Activated T-cell treated with anti-CD3 and anti-CD28 coated beads, Interleukin-2, amount 50 U/mL, for 24 hours (primary cell): ENCODE data around the gene SCGB1C1.
A peak's percentile ranks its signal among the peaks of the same experiment; 100 is the strongest.

ENCODE experiments used
- DNase-seq: peaks from one replicate; pipeline ENCODE4 v3.0.0-alpha.2; 2020
- H3K27ac Mint-ChIP-seq: 2 replicates; pipeline ENCODE4 v1.8.0; 2020; ENCODE audit warnings: mild to moderate bottlenecking, mixed read lengths
- H3K27me3 Mint-ChIP-seq: 2 replicates; pipeline ENCODE4 v1.8.0; 2020; ENCODE audit warnings: mixed read lengths
- H3K36me3 Mint-ChIP-seq: 2 replicates; pipeline ENCODE4 v1.8.0; 2020; ENCODE audit warnings: low read depth, mixed read lengths
- H3K4me1 Mint-ChIP-seq: 2 replicates; pipeline ENCODE4 v1.8.0; 2020; ENCODE audit warnings: low read depth, mixed read lengths
- H3K4me3 Mint-ChIP-seq: 2 replicates; pipeline ENCODE4 v1.8.0; 2020; ENCODE audit warnings: mild to moderate bottlenecking, moderate library complexity, mixed read lengths
- H3K9me3 Mint-ChIP-seq: 2 replicates; pipeline ENCODE4 v1.8.0; 2020; ENCODE audit warnings: mixed read lengths

The SCGB1C1 gene

DNA sequence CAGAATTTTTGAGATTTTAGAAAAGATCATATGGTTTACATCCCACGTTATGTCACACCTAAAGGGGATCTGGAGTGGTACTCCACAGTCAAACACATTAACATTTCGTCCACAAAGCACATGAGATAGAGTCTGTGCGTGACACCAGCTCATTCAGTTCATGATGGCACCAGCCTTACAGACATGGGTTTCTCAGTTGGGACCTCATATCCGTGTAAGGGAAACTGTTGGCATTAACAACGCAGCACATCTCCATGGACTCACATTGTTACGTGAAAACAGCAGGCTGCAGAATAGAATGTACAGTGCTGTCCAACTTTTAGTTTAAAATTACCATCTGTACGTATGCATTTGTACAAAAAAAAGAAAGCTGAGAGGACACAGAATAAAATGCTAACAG lies 28.7 kb downstream of the SCGB1C1 start:
- H3K9me3 Mint-ChIP-seq, result no peaks in the 10 kb centered on the region
- DNase-seq, result no peak
- no peaks in the 10 kb centered on the region for H3K27me3 Mint-ChIP-seq
- H3K27ac Mint-ChIP-seq, result no peak overlapping the region
- peaks cover 18% of the 10 kb centered on the region for H3K4me1 Mint-ChIP-seq
- no peak overlapping the region for H3K4me3 Mint-ChIP-seq
- H3K36me3 Mint-ChIP-seq, result peaks cover 21% of the 10 kb centered on the region

GRCh38 chr11:221998-222789 lies 29.3 kb downstream of the SCGB1C1 start:
- no peaks in the 10 kb centered on the region for H3K27me3 Mint-ChIP-seq
- DNase-seq, result no peak
- peaks cover 17% of the 10 kb centered on the region for H3K4me1 Mint-ChIP-seq
- H3K36me3 Mint-ChIP-seq, result peaks cover 21% of the 10 kb centered on the region
- H3K27ac Mint-ChIP-seq, result no peak overlapping the region
- no peaks in the 10 kb centered on the region for H3K9me3 Mint-ChIP-seq
- H3K4me3 Mint-ChIP-seq, result no peak overlapping the region

GRCh38 chr11:223026-223789 lies 30.3 kb downstream of the SCGB1C1 start:
- no peak for DNase-seq
- Mint-ChIP-seq H3K27me3 (no peaks in the 10 kb centered on the region), H3K36me3 (peaks cover 18% of the 10 kb centered on the region), H3K4me1 (peaks cover 11% of the 10 kb centered on the region), H3K27ac (peak overlapping the region; percentile 40), H3K9me3 (no peaks in the 10 kb centered on the region), H3K4me3 (no peak overlapping the region)

- H3K36me3 Mint-ChIP-seq, result peaks cover 23% of the 10 kb centered on the region
- H3K9me3 Mint-ChIP-seq, result no peaks in the 10 kb centered on the region
- H3K4me3 Mint-ChIP-seq, result no peak overlapping the region
- no peak overlapping the region for H3K27ac Mint-ChIP-seq
- no peaks in the 10 kb centered on the region for H3K27me3 Mint-ChIP-seq
- peaks cover 18% of the 10 kb centered on the region for H3K4me1 Mint-ChIP-seq
- DNase-seq, result no peak
Observed at GRCh38 chr11:223884-224283, 31.0 kb downstream of the SCGB1C1 start.

DNA sequence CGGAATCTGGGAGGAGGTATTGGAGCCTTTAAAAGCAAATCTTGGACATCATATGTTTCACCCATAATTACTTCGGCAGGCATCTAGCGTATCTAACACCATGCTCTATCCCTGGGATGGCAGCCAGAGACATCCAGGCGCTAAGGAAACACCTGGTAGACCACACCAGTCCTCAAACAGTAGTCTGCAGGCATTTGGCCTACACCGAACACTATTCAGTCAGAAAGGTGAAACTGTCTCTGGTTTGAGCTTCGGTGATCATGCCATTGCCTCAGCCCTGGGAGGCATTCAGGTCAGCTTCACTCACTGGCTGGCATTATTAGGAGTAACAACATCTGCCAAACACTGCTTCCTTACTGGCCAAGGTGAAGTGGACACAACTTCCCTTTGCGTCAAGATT lies 31.5 kb downstream of the SCGB1C1 start:
- Mint-ChIP-seq H3K4me3 (no peak overlapping the region), H3K9me3 (no peaks in the 10 kb centered on the region), H3K27ac (no peak overlapping the region), H3K36me3 (peaks cover 24% of the 10 kb centered on the region), H3K4me1 (peaks cover 18% of the 10 kb centered on the region), H3K27me3 (no peaks in the 10 kb centered on the region)
- no peak for DNase-seq

- Mint-ChIP-seq H3K27me3 (no peaks in the 10 kb centered on the region), H3K36me3 (peaks cover 29% of the 10 kb centered on the region), H3K4me3 (no peak overlapping the region), H3K27ac (peak overlapping the region; percentile 42), H3K9me3 (no peaks in the 10 kb centered on the region), H3K4me1 (peaks cover 21% of the 10 kb centered on the region)
- no peak for DNase-seq
Observed at GRCh38 chr11:225734-226453, 33.0 kb downstream of the SCGB1C1 start.

DNA sequence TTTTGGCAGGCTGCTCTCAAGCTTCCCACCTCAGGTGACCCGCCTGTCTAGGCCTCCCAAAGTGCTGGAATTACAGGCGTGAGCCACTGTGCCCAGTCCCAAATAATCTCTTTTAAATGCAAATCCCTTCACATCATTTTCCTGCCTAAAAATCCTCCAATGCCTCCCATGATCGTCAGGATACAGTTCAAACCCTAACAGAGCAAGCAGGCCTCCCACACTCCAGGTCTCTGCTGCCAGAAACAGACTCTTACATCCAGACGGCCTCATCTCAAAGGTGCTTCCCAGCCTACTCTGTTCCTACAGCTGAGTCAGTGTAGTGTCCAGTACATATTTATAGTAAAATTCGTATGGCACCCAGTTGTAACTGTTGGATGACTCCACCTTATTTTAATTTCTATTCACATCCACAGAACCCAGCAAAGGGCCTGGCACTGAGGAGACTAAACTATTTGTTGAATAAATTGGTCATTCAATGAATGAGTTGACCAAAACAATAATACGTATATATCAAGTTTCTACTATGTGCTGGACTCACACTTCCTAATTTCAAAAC lies 35.0 kb downstream of the SCGB1C1 start:
- Mint-ChIP-seq H3K27ac (peak overlapping the region; percentile 16), H3K4me1 (peaks cover 21% of the 10 kb centered on the region), H3K4me3 (no peak overlapping the region), H3K36me3 (peaks cover 24% of the 10 kb centered on the region), H3K27me3 (no peaks in the 10 kb centered on the region), H3K9me3 (no peaks in the 10 kb centered on the region)
- DNase-seq, result no peak

DNA sequence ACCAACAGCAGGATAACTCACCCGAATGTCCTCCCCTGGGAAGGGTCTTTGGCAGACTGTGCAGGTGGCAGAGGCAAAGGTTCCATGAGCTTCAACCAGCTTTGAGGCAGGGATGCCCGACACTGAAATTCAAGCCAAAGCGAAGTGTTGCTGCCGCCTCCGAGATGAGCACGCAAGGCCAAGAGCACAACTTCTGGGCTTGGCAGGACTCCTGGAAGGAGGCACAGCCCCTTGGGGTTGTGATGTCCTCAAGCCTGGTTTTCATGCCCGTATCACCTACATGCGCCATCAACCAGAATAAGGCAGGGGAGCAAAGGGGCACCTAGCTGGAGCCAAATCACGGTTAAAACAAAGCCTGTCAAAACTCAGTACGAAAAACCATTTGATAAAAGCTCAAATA lies 37.6 kb downstream of the SCGB1C1 start:
- H3K4me1 Mint-ChIP-seq, result peaks cover 26% of the 10 kb centered on the region
- peaks cover 20% of the 10 kb centered on the region for H3K36me3 Mint-ChIP-seq
- no peaks in the 10 kb centered on the region for H3K27me3 Mint-ChIP-seq
- no peak overlapping the region for H3K4me3 Mint-ChIP-seq
- H3K27ac Mint-ChIP-seq, result no peak overlapping the region
- DNase-seq, result no peak
- no peaks in the 10 kb centered on the region for H3K9me3 Mint-ChIP-seq

DNA sequence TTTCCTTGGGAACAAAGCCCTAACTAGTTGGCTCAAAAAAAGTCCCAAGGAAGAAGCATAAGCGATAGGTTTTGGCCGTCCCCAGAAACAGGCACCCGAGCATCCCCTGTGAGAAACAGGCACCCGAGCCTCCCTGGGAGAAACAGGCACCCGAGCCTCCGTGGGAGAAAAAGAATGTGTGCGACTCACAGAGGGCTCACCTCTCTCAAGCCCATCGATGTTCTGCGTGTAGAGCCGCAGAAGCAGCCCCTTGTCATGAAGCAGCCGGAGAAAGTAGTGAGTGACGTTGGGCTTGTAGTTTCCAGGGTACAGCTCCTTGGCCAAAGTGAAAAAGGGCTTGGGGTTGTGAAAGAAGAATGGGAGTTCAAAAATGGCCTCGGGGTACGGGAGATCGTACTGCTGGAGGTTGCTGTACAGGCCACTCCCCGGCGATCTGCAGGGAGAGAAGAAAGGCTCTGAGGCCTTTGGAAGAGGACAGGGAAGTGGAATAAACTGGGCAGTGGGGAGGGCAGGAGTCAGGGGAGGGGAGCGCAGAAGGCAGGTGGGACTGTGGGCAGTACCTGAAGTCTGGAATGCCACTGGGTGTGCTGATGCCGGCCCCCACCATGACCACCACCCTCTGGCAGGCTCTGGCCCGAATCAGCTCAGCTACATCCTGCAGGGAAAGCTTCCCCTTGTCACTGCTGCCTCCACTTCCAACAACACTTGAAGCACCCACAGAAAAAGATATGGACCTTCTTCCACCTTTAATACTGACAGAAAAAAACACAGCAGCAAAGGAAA lies 40.1 kb downstream of the SCGB1C1 start:
- Mint-ChIP-seq H3K27me3 (no peaks in the 10 kb centered on the region), H3K4me3 (no peak overlapping the region), H3K27ac (no peak overlapping the region), H3K9me3 (no peaks in the 10 kb centered on the region), H3K4me1 (peaks cover 23% of the 10 kb centered on the region), H3K36me3 (peaks cover 33% of the 10 kb centered on the region)
- no peak for DNase-seq

DNA sequence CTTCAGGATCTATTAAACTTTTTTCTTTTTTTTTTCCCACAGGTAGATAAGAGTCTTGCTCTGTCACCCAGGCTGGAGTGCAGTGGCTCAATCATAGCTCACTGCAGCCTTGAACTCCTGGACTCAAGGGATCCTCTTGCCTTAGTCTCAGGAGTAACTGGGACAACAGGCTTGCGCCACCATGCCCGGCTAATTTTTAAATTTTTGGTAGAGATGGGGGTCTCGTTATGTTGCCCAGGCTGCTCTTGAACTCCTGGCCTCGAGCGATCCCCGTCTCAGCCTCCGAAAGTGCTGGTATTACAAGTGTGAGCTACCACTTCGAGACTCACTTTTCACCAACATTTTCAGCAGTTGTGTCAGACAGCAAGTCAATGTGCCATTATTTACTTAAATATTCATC lies 42.3 kb downstream of the SCGB1C1 start:
- no peaks in the 10 kb centered on the region for H3K9me3 Mint-ChIP-seq
- H3K27ac Mint-ChIP-seq, result peak overlapping the region; percentile 92
- H3K4me3 Mint-ChIP-seq, result peak overlapping the region; percentile 99
- H3K36me3 Mint-ChIP-seq, result peaks cover 41% of the 10 kb centered on the region
- no peak for DNase-seq
- H3K4me1 Mint-ChIP-seq, result peaks cover 36% of the 10 kb centered on the region
- H3K27me3 Mint-ChIP-seq, result no peaks in the 10 kb centered on the region

DNA sequence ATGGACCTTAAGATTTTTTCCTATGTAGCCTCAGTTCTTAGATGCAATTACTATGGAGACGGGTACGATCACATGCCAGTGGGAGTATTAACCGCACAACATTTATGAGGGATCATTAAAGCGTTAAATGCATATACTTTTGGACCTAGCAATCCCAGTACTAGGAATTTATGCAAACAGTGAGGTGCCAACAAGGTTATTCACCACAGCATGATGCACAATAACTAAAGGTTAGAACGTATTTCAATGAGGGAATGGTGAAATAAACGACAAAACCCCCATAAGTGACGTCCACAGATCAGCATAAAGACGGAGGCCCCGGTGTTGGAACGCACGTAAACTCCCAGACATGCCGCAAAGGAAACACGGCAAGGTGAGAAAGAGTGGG lies 42.7 kb downstream of the SCGB1C1 start:
- H3K4me3 Mint-ChIP-seq, result peak overlapping the region; percentile 99
- H3K9me3 Mint-ChIP-seq, result no peaks in the 10 kb centered on the region
- H3K27me3 Mint-ChIP-seq, result no peaks in the 10 kb centered on the region
- peak overlapping the region; percentile 92 for H3K27ac Mint-ChIP-seq
- DNase-seq, result no peak
- peaks cover 37% of the 10 kb centered on the region for H3K4me1 Mint-ChIP-seq
- H3K36me3 Mint-ChIP-seq, result peaks cover 42% of the 10 kb centered on the region

DNA sequence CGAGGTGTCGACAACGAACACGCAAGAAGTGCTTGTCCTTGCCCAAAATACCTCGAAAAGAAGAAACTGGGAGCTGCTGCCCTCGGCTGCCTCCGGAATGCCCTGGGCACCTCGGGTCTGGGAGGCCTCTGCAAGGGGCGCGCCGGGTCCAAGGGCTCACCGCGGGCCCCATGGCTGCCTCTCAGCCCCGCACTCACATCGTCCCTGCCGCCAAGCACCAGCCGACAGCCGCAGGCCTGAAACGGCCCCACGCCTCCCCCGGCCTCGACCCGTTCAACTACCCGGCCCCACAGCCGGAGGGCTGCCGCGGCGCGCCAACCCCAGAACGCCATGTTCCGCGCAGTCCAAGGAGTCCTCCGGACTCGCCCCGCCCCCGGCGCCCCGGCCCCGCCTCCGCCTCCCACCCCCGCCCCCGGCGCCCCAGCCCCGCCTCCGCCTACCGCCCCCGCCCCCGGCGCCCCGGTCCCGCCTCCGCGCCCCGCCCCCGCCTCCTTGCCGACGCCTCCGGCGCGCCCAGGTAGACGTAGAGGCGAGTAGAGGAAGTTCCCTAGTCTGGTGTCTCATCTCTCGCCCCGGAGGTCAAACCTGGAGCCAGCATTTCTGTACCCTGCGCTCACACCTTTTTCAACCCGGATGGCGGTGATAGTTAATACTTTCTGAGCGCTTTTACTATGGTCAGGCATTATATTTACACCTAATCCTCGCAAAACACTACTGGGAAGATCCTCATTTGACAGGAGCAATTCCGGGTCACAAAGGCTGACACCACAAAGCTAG lies 43.3 kb downstream of the SCGB1C1 start, which contains the start of gene SIRT3:
SIRT3 (minus strand) TSS at position 346 of the 777 bp plus-strand sequence; CDS start at position 332, 14 bp downstream.
- Mint-ChIP-seq H3K27ac (peak within 1 kb of the TSS; percentile 100), H3K27me3 (no peaks in the 10 kb centered on the region), H3K9me3 (no peaks in the 10 kb centered on the region), H3K36me3 (peaks cover 47% of the 10 kb centered on the region), H3K4me1 (peaks cover 39% of the 10 kb centered on the region), H3K4me3 (peak within 1 kb of the TSS; percentile 99)
- peak; percentile 80 for DNase-seq
